Transverse colon (tissue), 4 donors: ENCODE results near the gene SSTR4. TPM values are rescaled to one million over a fixed set of nuclear protein-coding genes. Genes with fewer than 3 reads are reported as not detected.

Experiments used
- DNase-seq: peaks from one replicate; pipeline ENCODE4 v3.0.0-alpha.2; 2019
- H3K27ac ChIP-seq, 4 donors: fragments of 200-600 bp; sonication (generic); 2 replicates each; pipeline ENCODE4 v1.5.1; 2016 to 2018; ENCODE audit warnings: inconsistent platforms in 4 of 4
- H3K27me3 ChIP-seq: fragments of 200-600 bp; sonication (generic); 2 replicates; pipeline ENCODE4 v1.5.1; 2017; ENCODE audit warnings: inconsistent platforms
- H3K36me3 ChIP-seq, 4 donors: fragments of 200-600 bp; sonication (generic); 2 replicates each; pipeline ENCODE4 v1.5.1; 2017 to 2019; ENCODE audit warnings: inconsistent platforms in 4 of 4
- H3K4me1 ChIP-seq, 4 donors: fragments of 200-600 bp; sonication (generic); 2 replicates each; pipeline ENCODE4 v1.5.1; 2017 to 2020; ENCODE audit warnings: inconsistent platforms in 4 of 4
- H3K4me3 ChIP-seq, 4 donors: fragments of 200-600 bp; sonication (generic); 1 replicate in 1 of 4; 2 replicates in 3 of 4; pipeline versions ENCODE4 v1.5.1 to v1.6.1; 2017 to 2019; ENCODE audit warnings: inconsistent platforms in 4 of 4
- H3K9me3 ChIP-seq, 2 donors: fragments of 200-600 bp; sonication (generic); 2 replicates each; pipeline ENCODE4 v1.5.1; 2017 to 2019; ENCODE audit warnings: inconsistent platforms in 2 of 2
- CTCF ChIP-seq, 5 experiments: fragments of 200-600 bp in 3 of 5; fragments of 450-650 bp in 2 of 5; sonication (generic) in 3 of 5; IDR thresholded peaks; 1 replicate in 2 of 5; 2 replicates in 3 of 5; pipeline ENCODE4 v1.5.1; 2016 to 2017; ENCODE audit warnings: antibody characterized with exemption in 5 of 5, inconsistent platforms in 3 of 5, mild to moderate bottlenecking in 2 of 5, moderate library complexity in 1 of 5
- EP300 ChIP-seq: sonication (generic); formaldehyde crosslinking; IDR thresholded peaks from one replicate; pipeline ENCODE4 v1.6.1; 2017; ENCODE audit warnings: antibody characterized with exemption, low read depth
- POLR2A ChIP-seq: fragments of 450-650 bp; IDR thresholded peaks from one replicate; pipeline ENCODE4 v1.6.1; 2016; ENCODE audit warnings: antibody characterized with exemption, mild to moderate bottlenecking, moderate library complexity
- POLR2AphosphoS5 ChIP-seq, 3 donors: sonication (generic); formaldehyde crosslinking; IDR thresholded peaks; one replicate each; pipeline ENCODE4 v1.6.1; 2016; ENCODE audit warnings: antibody characterized with exemption in 3 of 3
- whole genome bisulfite sequencing, 2 donors: methylation state at CpG; one replicate each; pipeline ENCODE4 v1.1.5; 2018; ENCODE audit warnings: low coverage in 1 of 2; 5-methylcytosine and 5-hydroxymethylcytosine counted together
- in situ Hi-C, 4 donors: fragments of 200-750 bp; cut with MboI; loops; one replicate each; pipeline versions ENCODE4 v1.15.0 to v1.15.1; 2017; ENCODE audit warnings: low sequenced_read_pairs in 3 of 4, low pct_ligation_motif_present in 1 of 4, low pct_unique_long_range_greater_than_20kb in 1 of 4
- intact Hi-C: fragments of 100-400 bp; cut with DNase I; formaldehyde crosslinking; loops from one replicate; pipeline ENCODE4 v1.15.1; 2023; ENCODE audit warnings: low total_unique reads
- total RNA-seq, 4 donors: library from RNA; depleted of rRNA; stranded (reverse); fragments of >200 nt; gene quantifications; one replicate each; pipeline ENCODE4 v1.1.0, GENCODE V29; 2016

SSTR4 gene
- total RNA-seq, 4 donors from 2014 or later = not detected

- H3K27ac ChIP-seq = no peak overlapping the region
- intact Hi-C loops (no loop called here), in situ Hi-C loops (no loop called here)
- no peaks in the 10 kb centered on the region for H3K4me1 ChIP-seq
- TF ChIP-seq EP300 = no peak
- TF ChIP-seq POLR2A = no peak
- TF ChIP-seq POLR2AphosphoS5 (IDR thresholded peaks at IDR 0.05) = no peak
- no peak for TF ChIP-seq CTCF (IDR thresholded peaks at IDR 0.05)
- no peak overlapping the region for H3K4me3 ChIP-seq
- no peaks in the 10 kb centered on the region for H3K27me3 ChIP-seq
- no peaks in the 10 kb centered on the region for H3K36me3 ChIP-seq
- H3K9me3 ChIP-seq = no peaks in the 10 kb centered on the region
- 66 to 84% methylated on average over 2 to 3 of the region's 3 CpGs for WGBS, 2 donors
- no peak for DNase-seq
Observed at GRCh38 chr20:23007462-23007861, 27.6 kb upstream of the SSTR4 start.

GRCh38 chr20:23007886-23008655 is 27.0 kb upstream of the SSTR4 start:
- no peaks in the 10 kb centered on the region for H3K27me3 ChIP-seq
- 97 to 98% methylated on average over 4 to 9 of the region's 9 CpGs for WGBS, 2 donors
- H3K9me3 ChIP-seq = no peaks in the 10 kb centered on the region
- in situ Hi-C loops (no loop called here), intact Hi-C loops (no loop called here)
- TF ChIP-seq POLR2A (no peak), EP300 (no peak), CTCF (IDR thresholded peaks at IDR 0.05) (no peak), POLR2AphosphoS5 (IDR thresholded peaks at IDR 0.05) (no peak)
- H3K4me1 ChIP-seq = no peaks in the 10 kb centered on the region
- no peaks in the 10 kb centered on the region for H3K36me3 ChIP-seq
- no peak overlapping the region for H3K4me3 ChIP-seq
- no peak overlapping the region for H3K27ac ChIP-seq
- no peak for DNase-seq

- intact Hi-C loops (no loop called here), in situ Hi-C loops (no loop called here)
- Histone ChIP-seq H3K4me1 (no peaks in the 10 kb centered on the region), H3K27ac (no peak overlapping the region), H3K9me3 (no peaks in the 10 kb centered on the region), H3K4me3 (no peak overlapping the region), H3K36me3 (no peaks in the 10 kb centered on the region), H3K27me3 (no peaks in the 10 kb centered on the region)
- no peak for DNase-seq
- 72 to 83% methylated on average over 1 to 2 of the region's 2 CpGs for WGBS, 2 donors
- TF ChIP-seq EP300 = no peak
- TF ChIP-seq POLR2AphosphoS5 (IDR thresholded peaks at IDR 0.05) = no peak
- TF ChIP-seq POLR2A = no peak
- TF ChIP-seq CTCF (IDR thresholded peaks at IDR 0.05) = no peak
Observed at GRCh38 chr20:23008667-23009066, 26.4 kb upstream of the SSTR4 start.

GRCh38 chr20:23009636-23010035 is 25.5 kb upstream of the SSTR4 start:
- Histone ChIP-seq H3K36me3 (no peaks in the 10 kb centered on the region), H3K27ac (no peak overlapping the region), H3K4me3 (no peak overlapping the region), H3K4me1 (no peaks in the 10 kb centered on the region), H3K27me3 (no peaks in the 10 kb centered on the region), H3K9me3 (no peaks in the 10 kb centered on the region)
- 26 to 40% methylated on average over 1 to 3 of the region's 3 CpGs for WGBS, 2 donors
- TF ChIP-seq POLR2A = no peak
- no peak for TF ChIP-seq POLR2AphosphoS5 (IDR thresholded peaks at IDR 0.05)
- TF ChIP-seq EP300 = no peak
- TF ChIP-seq CTCF (IDR thresholded peaks at IDR 0.05) = no peak
- in situ Hi-C loops (no loop called here), intact Hi-C loops (no loop called here)
- DNase-seq = no peak
